Colonic mucosa (tissue), 4 donors: ENCODE measurements around the gene FBN1. TPM values are rescaled to one million over a fixed set of nuclear protein-coding genes. Genes with fewer than 3 reads are reported as not detected.

Source experiments
- DNase-seq: peaks from one replicate; pipeline ENCODE4 v3.0.0-alpha.2; 2020
- H3K27ac ChIP-seq: fragments of 200-600 bp; one replicate; pipeline ENCODE4 v1.8.0; 2021
- H3K27me3 ChIP-seq: fragments of 200-600 bp; one replicate; pipeline ENCODE4 v1.8.0; 2021
- H3K36me3 ChIP-seq: fragments of 200-600 bp; one replicate; pipeline ENCODE4 v1.8.0; 2021
- H3K4me1 ChIP-seq: fragments of 200-600 bp; one replicate; pipeline ENCODE4 v1.8.0; 2021; ENCODE audit warnings: mild to moderate bottlenecking
- H3K4me3 ChIP-seq: fragments of 200-600 bp; one replicate; pipeline ENCODE4 v1.8.0; 2021
- H3K9ac ChIP-seq, 2 donors: one replicate each; pipeline ENCODE4 v1.7.0; 2013; ENCODE audit warnings: control low read depth in 2 of 2, low read depth in 2 of 2, low read length in 2 of 2
- H3K9me3 ChIP-seq: fragments of 200-600 bp; one replicate; pipeline ENCODE4 v1.8.0; 2021
- intact Hi-C: fragments of 100-400 bp; cut with DNase I; formaldehyde crosslinking; loops from one replicate; pipeline ENCODE4 v1.14.1; 2022
- total RNA-seq, 2 donors: library from RNA; stranded (reverse); fragmentation: NEBNext Ultra II Directional in 1 of 2; extraction: Animal tissue kit (Norgen Biotek cat#: 25700) in 1 of 2; gene quantifications; one replicate each; pipeline ENCODE4 v1.2.1, GENCODE V29; 2021
- TF ChIP-seq, protein P1 (sequence below): fragments of 200-600 bp; IDR thresholded peaks from one replicate; pipeline ENCODE4 v1.8.0; 2022; ENCODE audit warnings: antibody characterized with exemption, mild to moderate bottlenecking
- donor health status: healthy.
- donor health status: DM: no; HTN: no; CAD: no.
- donor health status: DM: no; HTN: no; CAD: no.

The FBN1 gene
- total RNA-seq, 2 donors from 2014 or later, result 6.6 to 19.5 TPM

DNA sequence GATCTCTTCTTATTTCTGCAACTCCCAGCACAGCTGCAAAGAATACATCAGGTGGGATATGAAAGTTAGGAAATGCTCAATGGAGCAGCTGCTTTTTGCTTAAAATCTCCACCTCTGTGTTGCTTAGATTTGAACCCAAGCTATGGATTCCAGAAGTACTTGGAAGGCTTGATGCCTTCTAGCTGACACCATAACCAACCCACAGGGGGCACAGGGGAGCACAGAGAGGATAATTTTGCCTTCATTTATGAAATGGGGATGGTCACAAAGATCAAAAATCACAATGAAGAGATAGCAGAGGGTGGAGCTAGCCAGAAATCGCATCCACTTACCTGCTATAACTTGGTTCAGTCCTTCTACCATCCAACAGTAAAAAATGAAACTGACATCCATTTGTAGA lies 238.6 kb downstream of the FBN1 start:
- no peaks in the 10 kb centered on the region for H3K27me3 ChIP-seq
- no peak overlapping the region for H3K9ac ChIP-seq
- no peak for DNase-seq
- no peaks in the 10 kb centered on the region for H3K9me3 ChIP-seq
- no peak overlapping the region for H3K4me3 ChIP-seq
- H3K27ac ChIP-seq, result no peak overlapping the region
- TF ChIP-seq, protein P1, sequence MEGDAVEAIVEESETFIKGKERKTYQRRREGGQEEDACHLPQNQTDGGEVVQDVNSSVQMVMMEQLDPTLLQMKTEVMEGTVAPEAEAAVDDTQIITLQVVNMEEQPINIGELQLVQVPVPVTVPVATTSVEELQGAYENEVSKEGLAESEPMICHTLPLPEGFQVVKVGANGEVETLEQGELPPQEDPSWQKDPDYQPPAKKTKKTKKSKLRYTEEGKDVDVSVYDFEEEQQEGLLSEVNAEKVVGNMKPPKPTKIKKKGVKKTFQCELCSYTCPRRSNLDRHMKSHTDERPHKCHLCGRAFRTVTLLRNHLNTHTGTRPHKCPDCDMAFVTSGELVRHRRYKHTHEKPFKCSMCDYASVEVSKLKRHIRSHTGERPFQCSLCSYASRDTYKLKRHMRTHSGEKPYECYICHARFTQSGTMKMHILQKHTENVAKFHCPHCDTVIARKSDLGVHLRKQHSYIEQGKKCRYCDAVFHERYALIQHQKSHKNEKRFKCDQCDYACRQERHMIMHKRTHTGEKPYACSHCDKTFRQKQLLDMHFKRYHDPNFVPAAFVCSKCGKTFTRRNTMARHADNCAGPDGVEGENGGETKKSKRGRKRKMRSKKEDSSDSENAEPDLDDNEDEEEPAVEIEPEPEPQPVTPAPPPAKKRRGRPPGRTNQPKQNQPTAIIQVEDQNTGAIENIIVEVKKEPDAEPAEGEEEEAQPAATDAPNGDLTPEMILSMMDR, result no peak
- H3K36me3 ChIP-seq, result no peaks in the 10 kb centered on the region
- intact Hi-C loops, result no loop called here
- H3K4me1 ChIP-seq, result no peaks in the 10 kb centered on the region

DNA sequence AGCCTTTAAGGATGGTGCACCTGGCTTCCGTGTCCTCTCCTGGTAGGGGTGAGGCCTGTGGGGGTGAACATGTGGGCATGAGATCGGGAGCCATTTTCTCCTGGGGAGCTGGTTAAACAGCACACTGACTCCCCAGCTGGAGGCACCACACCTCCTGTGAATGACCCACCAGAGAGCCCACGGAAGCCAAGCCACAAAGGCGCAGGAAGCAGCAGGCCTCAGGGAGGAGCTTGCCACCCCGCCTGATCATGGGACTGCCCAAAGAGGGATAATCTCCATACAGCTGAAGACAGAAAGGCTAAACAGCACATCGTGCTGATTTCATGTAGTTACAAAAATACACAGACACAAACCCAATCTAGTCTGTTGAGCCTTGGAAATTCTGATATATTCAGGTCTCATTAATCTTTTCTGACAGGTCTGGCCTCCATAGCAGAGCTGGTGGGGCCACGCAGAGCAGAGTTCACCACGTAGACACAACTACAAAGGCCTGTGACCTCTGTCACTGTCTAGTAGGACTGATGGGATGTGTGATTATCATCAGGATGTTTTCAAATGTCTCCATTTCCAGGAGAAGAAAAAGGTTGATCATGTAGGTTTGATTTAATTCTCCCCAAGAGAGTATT lies 239.1 kb downstream of the FBN1 start:
- DNase-seq, result no peak
- H3K36me3 ChIP-seq, result no peaks in the 10 kb centered on the region
- TF ChIP-seq, protein P1, result no peak
- intact Hi-C loops, result no loop called here
- H3K4me3 ChIP-seq, result no peak overlapping the region
- no peaks in the 10 kb centered on the region for H3K27me3 ChIP-seq
- H3K9me3 ChIP-seq, result no peaks in the 10 kb centered on the region
- no peak overlapping the region for H3K9ac ChIP-seq
- no peaks in the 10 kb centered on the region for H3K4me1 ChIP-seq
- H3K27ac ChIP-seq, result no peak overlapping the region

DNA sequence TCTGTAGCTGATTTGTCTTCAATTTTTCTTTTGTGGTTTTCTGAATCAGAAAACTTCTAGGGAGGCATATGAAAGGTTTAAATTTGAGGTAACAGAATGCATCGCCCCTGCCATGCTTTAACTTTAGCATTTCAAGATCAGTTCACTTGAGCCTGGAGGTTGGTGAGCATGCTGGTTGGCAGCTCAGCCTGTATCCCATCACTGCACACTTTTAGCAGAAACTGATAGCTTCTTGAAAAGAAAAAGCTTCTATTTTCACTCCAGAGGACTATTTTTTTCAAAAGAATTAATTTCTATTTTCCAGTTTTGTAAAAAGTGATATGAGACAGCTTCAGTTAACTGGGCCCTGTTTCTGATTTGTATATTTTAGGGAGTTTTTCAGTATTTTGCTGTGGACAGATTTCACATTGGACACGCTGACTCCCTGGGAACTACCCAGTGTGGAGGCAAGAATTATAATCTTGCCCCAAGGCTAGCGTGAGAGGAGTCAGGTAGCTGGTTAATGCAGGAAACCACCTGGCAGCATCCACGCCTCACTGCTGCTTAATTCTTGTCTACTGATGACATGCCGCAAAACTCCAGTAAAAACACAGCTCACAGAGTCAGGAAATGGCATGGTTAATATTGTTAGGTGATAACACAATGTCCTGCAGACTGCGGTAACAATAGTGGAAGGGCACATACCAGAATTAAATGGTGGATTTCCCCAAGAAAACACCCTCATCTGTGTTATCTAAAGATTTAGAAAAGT lies 242.9 kb downstream of the FBN1 start:
- Histone ChIP-seq H3K4me1 (no peaks in the 10 kb centered on the region), H3K27me3 (no peaks in the 10 kb centered on the region), H3K36me3 (no peaks in the 10 kb centered on the region), H3K9me3 (no peaks in the 10 kb centered on the region), H3K27ac (no peak overlapping the region), H3K4me3 (no peak overlapping the region), H3K9ac (no peak overlapping the region)
- intact Hi-C loops, result no loop called here
- DNase-seq, result no peak
- TF ChIP-seq, protein P1, result no peak

DNA sequence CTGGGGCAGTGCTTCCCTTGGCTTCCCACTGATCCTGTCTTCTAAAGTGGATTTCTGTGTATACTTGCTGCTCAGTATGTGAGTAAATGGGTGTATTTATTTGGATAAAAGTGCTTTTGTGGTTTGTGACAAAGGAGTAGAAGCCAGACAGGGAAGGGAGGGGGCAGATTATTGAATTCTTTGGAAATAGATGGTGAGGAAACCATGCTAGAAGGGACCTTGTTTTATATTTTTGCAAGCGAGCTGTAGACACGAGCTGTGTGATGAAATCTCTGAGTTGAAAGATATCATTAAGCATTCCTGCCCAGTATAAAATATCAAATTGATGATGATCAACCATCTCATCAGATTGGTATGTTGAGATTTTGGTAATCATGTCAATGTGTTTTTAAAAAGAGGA lies 245.4 kb downstream of the FBN1 start:
- H3K4me3 ChIP-seq, result no peak overlapping the region
- no peaks in the 10 kb centered on the region for H3K4me1 ChIP-seq
- H3K27ac ChIP-seq, result no peak overlapping the region
- no peak overlapping the region for H3K9ac ChIP-seq
- no peaks in the 10 kb centered on the region for H3K9me3 ChIP-seq
- DNase-seq, result no peak
- no peaks in the 10 kb centered on the region for H3K36me3 ChIP-seq
- no peaks in the 10 kb centered on the region for H3K27me3 ChIP-seq
- intact Hi-C loops, result no loop called here
- TF ChIP-seq, protein P1, result no peak

DNA sequence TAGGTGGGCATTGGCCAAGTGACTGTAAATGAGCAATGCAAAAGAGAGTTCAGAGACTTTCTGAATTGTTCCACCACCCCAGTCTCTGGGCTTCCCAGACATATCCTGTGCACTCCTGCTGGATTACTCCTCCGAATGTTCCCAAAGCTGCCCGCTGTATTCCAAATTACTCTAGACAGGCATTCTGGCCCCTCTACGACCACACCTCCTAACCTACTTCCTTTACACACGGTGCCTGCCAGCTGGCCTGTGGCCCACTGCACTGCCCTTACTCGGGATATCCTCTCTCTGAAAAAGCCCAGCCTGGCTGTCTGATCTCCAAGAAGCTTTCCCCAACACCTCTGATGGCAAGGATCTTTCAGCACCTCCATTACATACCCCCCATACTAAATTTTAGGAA lies 247.7 kb downstream of the FBN1 start:
- Histone ChIP-seq H3K36me3 (no peaks in the 10 kb centered on the region), H3K9ac (no peak overlapping the region), H3K4me3 (no peak overlapping the region), H3K4me1 (no peaks in the 10 kb centered on the region), H3K27me3 (no peaks in the 10 kb centered on the region), H3K27ac (no peak overlapping the region), H3K9me3 (no peaks in the 10 kb centered on the region)
- no peak for DNase-seq
- intact Hi-C loops, result no loop called here
- TF ChIP-seq, protein P1, result no peak
